Immature natural killer cell (primary cell): ENCODE results near the gene CDH13. TPM values are rescaled to one million over a fixed set of nuclear protein-coding genes. Genes with fewer than 3 reads are reported as not detected.

Experiments used
- DNase-seq, 3 donors: peaks; one replicate each; pipeline ENCODE4 v3.0.0; 2022; ENCODE audit warnings: mixed read lengths in 1 of 3
- H3K27ac Mint-ChIP-seq, 6 donors: one replicate each; pipeline ENCODE4 v1.8.0; 2020; ENCODE audit warnings: mixed read lengths in 6 of 6, mild to moderate bottlenecking in 5 of 6, inconsistent platforms in 4 of 6, moderate library complexity in 3 of 6
- H3K27me3 Mint-ChIP-seq, 3 donors: one replicate each; pipeline ENCODE4 v1.8.0; 2020 to 2021; ENCODE audit warnings: low read depth in 3 of 3, mild to moderate bottlenecking in 3 of 3, mixed read lengths in 3 of 3, moderate library complexity in 3 of 3, inconsistent platforms in 1 of 3
- H3K36me3 Mint-ChIP-seq, 3 donors: one replicate each; pipeline ENCODE4 v1.8.0; 2020; ENCODE audit warnings: mixed read lengths in 3 of 3, inconsistent platforms in 2 of 3, mild to moderate bottlenecking in 2 of 3
- H3K4me1 Mint-ChIP-seq, 2 donors: one replicate each; pipeline ENCODE4 v1.8.0; 2020; ENCODE audit warnings: inconsistent platforms in 2 of 2, mild to moderate bottlenecking in 2 of 2, mixed read lengths in 2 of 2, moderate library complexity in 1 of 2
- H3K4me3 Mint-ChIP-seq, 5 donors: one replicate each; pipeline ENCODE4 v1.8.0; 2020; ENCODE audit warnings: mild to moderate bottlenecking in 5 of 5, mixed read lengths in 5 of 5, inconsistent platforms in 3 of 5, moderate library complexity in 3 of 5
- H3K9me3 Mint-ChIP-seq, 6 donors: one replicate each; pipeline ENCODE4 v1.8.0; 2020; ENCODE audit warnings: mild to moderate bottlenecking in 6 of 6, mixed read lengths in 6 of 6, inconsistent platforms in 4 of 6, moderate library complexity in 3 of 6
- polyA plus RNA-seq, 3 donors: library from polyadenylated mRNA; unstranded; fragments of 300-500 nt; fragmentation: Illumina TruSeq; gene quantifications; one replicate each; pipeline ENCODE4 v1.2.3, GENCODE V29; 2021

Gene CDH13
- polyA plus RNA-seq, 3 donors from 2014 or later = not detected

DNA sequence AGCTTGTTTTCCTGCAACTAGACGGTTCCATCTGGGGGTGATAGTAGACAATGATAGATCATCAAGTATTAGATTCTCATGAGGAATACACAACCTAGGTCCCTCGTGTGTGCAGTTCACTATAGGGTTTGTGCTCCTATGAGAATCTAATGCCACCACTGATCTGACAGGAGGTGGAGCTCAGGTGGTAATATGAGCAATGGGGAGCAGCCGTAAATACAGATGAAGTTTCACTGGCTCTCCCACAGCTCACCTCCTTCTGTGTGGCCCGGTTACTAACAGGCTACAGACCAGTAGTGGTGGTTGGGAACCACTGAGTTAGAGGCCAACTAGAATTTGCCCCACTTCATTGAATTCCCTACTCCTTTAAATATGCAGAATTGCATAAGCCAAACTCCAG, 1033.5 kb downstream of the CDH13 start:
- Mint-ChIP-seq H3K4me3 (no peak overlapping the region), H3K36me3 (no peaks in the 10 kb centered on the region), H3K4me1 (no peaks in the 10 kb centered on the region), H3K27me3 (peaks cover 0 to 3% (median 0%) of the 10 kb centered on the region in 3 donors), H3K27ac (no peak overlapping the region), H3K9me3 (no peaks in the 10 kb centered on the region)
- DNase-seq = no peak

DNA sequence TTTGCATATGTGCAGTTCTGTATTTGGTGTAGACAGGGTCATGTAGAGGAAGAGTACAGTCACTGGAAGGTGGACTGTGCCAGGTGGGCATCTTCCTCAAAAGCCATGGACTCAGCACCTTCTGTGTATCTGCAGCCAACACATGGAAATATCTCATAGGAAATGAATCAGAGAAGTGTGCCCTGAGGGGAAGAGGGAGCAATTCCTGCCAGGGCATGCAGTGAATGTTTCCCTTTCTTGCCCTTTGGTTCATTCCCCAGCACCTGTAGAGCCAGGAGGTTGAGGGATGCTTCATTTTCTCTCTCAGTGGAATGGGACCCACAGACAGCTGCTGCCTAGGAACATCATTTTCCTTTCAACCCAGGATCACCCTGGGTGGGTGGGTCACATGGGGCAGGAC, 1034.9 kb downstream of the CDH13 start:
- H3K9me3 Mint-ChIP-seq = no peaks in the 10 kb centered on the region
- DNase-seq = no peak
- no peak overlapping the region for H3K4me3 Mint-ChIP-seq
- peaks cover 0 to 4% (median 0%) of the 10 kb centered on the region in 3 donors for H3K27me3 Mint-ChIP-seq
- no peak overlapping the region for H3K27ac Mint-ChIP-seq
- H3K4me1 Mint-ChIP-seq = no peaks in the 10 kb centered on the region
- H3K36me3 Mint-ChIP-seq = no peaks in the 10 kb centered on the region

DNA sequence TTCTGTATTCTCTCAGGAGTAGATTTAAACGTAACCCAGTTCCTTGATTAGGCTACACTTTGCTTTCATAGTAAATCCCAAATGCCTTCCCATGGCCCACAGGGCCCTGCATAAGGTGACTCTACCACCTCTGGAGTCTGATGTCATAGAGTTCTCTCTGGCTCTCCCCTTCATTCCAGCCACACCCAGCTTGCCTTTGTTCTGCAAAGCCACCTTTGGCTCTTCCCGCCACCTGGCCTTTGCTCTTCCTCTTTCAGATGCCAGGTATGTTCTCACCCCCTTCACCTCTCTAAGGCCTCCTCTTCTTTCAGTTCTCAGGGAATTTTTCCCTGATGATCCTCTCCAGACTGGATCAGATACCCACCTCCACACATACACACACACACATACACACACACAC, 1039.7 kb downstream of the CDH13 start:
- Mint-ChIP-seq H3K4me1 (no peaks in the 10 kb centered on the region), H3K27me3 (peaks cover 4 to 9% (median 7%) of the 10 kb centered on the region in 3 donors), H3K9me3 (peaks cover 0 to 3% (median 0%) of the 10 kb centered on the region in 6 donors), H3K36me3 (no peaks in the 10 kb centered on the region), H3K27ac (no peak overlapping the region), H3K4me3 (no peak overlapping the region)
- no peak for DNase-seq

DNA sequence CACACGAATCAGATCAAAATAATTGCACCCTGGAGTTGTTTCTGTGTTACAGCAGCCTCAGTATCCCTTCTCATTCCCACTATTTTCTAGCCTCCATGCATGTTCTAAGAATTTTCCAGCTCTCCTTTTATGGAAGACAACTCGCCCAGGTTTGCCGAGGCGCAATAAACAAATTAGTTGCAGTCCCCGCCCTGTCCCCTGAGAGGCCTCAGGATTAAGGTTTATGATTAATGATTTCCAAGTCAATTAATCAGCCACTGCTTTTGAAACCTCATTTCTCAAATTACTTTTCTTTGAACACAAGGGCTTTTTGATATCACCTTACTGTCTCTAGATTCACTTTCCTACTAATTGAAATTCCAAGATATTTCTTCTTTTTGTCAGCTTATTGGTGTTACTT, 1042.7 kb downstream of the CDH13 start:
- Mint-ChIP-seq H3K9me3 (peaks cover 0 to 3% (median 0%) of the 10 kb centered on the region in 6 donors), H3K4me1 (no peaks in the 10 kb centered on the region), H3K4me3 (no peak overlapping the region)

DNA sequence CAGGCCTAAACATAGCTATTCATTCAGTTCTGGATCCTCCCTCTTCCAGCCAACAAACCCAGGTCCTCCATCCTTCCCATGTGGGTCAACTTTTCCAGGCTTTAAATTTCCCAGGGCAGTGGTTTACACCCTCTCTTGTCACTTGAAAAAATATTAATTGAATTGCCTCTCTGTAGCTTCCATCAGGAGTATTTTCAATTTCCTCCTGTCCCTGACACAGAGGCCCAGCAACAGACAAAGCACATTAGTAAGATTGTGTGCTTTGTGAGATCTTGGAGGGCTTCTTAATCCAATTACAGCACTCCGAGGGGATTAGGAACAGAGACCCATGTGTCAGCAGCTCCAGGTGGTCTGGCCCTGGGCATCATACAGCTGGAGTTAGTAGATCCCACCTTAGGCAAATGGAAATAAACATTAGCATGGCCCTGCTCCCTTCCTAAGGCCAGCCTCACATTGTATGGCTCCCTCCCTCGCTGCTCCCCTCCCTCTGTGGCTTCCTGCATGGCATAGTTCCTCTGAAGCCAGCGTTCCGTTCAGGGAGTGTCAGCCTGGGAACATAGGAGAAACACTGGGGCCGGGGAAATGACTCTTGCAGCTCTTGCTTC, 1048.3 kb downstream of the CDH13 start:
- Mint-ChIP-seq H3K4me3 (no peak overlapping the region), H3K9me3 (no peaks in the 10 kb centered on the region), H3K36me3 (no peaks in the 10 kb centered on the region), H3K27ac (no peak overlapping the region), H3K27me3 (peaks cover 0 to 7% (median 6%) of the 10 kb centered on the region in 3 donors), H3K4me1 (no peaks in the 10 kb centered on the region)
- DNase-seq = no peak

More for the DNA sequence above, 1042.7 kb downstream of the CDH13 start:
- Mint-ChIP-seq H3K36me3 (no peaks in the 10 kb centered on the region), H3K27me3 (peaks cover 7% of the 10 kb centered on the region in 3 donors), H3K27ac (no peak overlapping the region)
- no peak for DNase-seq

DNA sequence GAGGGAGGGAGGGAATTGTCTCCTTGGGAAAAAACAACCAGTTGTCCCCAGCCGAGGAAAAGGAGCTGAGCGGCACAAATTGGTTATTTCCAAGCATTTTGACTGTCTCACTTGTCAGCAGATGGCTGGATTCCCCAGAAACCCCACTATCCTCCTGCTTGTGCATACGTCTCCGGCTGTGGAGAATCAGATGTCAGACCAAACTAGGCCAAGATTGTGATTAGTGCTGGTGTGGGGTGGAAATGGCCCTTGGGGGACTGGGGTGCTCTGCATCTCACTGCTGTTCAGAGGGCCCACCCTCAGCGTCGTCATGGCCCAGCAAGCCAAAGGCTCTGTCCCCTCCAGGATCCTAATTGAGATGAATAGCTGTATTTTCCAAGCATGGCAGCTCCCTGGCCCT, 1049.3 kb downstream of the CDH13 start:
- no peaks in the 10 kb centered on the region for H3K4me1 Mint-ChIP-seq
- DNase-seq = no peak
- H3K27ac Mint-ChIP-seq = no peak overlapping the region
- peaks cover 0 to 7% (median 5%) of the 10 kb centered on the region in 3 donors for H3K27me3 Mint-ChIP-seq
- no peaks in the 10 kb centered on the region for H3K36me3 Mint-ChIP-seq
- no peaks in the 10 kb centered on the region for H3K9me3 Mint-ChIP-seq
- H3K4me3 Mint-ChIP-seq = no peak overlapping the region

DNA sequence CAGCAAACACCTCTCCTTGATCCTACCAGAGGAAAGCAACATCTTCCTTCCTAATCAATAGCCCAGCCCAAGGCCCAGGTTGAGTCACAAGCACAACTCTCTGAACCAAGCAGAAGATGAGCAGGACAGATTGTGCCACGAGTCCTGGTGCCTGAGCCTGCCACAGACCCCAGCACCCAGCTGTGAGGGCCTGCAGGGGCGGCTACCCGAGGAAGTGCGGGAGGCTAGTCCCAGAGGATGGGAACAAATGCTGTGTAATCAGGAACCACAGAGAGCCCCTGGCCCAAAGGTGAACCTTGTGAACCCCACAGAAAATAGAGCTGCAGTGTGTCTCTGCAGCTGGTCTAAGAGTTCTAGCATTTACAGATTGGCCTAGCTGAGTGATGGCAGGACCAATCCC, 1054.2 kb downstream of the CDH13 start:
- Mint-ChIP-seq H3K27ac (no peak overlapping the region), H3K9me3 (peaks cover 0 to 1% (median 0%) of the 10 kb centered on the region in 6 donors), H3K27me3 (peaks cover 0 to 3% (median 3%) of the 10 kb centered on the region in 3 donors), H3K36me3 (no peaks in the 10 kb centered on the region), H3K4me1 (no peaks in the 10 kb centered on the region), H3K4me3 (no peak overlapping the region)
- no peak for DNase-seq

DNA sequence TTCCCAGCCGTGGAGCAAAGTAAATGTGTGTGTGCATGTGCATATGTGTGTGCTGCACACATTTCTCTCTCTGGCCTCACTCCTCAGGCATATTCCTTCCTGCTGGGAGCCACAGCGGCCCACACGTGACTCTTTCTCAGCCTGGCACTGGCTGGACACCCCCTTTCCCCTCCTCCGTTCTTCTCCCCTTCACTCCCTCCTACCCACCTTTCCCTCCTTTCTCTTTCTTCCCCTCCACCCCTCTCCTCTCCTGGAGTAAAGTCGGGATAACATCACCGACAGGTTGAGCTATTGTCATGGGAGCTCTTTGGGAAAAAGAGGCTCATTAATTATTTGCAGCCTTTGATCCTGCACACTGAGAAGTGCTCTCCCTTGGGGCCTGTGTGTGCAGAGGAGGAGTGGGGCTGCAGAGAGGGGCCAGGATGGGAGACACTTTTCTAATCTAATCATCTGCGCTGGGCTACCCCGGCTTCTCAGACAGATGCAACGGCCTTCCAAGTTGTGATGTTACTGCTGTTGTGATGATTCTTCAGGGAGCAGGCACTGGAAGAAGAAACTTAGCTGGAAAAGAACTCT, 1054.7 kb downstream of the CDH13 start:
- Mint-ChIP-seq H3K27ac (no peak overlapping the region), H3K4me3 (no peak overlapping the region), H3K27me3 (peaks cover 0 to 3% (median 0%) of the 10 kb centered on the region in 3 donors), H3K36me3 (no peaks in the 10 kb centered on the region), H3K4me1 (no peaks in the 10 kb centered on the region), H3K9me3 (peaks cover 0 to 1% (median 0%) of the 10 kb centered on the region in 6 donors)
- no peak for DNase-seq

DNA sequence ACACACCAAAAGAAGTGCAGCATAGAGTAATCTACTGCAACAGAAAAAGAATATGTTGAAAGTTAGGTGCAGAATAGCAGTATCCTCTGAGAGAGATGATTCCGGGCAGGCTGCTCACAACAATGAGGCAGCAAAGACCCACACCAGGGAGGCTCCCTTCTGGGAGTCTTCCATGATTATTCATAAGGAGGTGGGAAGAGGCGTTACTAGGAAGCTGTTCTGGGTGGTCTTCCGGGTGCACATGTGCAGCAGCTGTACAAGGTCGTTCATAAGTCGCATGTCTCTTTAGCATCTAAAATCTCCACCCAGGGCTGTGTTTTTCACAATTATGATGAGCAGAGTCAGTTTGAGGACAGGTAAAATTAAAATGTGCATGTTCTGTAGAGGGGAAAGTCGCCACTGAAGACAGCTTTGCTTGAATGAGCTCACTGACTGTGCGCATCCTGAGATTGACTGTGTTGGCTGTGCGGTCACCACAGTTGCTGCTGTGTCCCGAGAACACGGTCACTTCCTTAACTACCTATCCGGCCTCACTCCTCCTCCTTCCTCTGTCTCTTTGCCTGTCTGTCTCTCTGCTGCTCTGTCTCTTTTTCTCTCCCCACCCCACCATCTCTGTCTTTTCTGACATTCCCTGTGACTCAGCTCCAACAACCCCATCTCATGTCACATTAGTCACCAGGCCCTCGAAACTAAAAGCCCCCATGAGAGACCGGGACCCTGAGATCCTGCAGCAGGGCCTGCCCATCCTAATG, 1055.5 kb downstream of the CDH13 start:
- no peak for DNase-seq
- Mint-ChIP-seq H3K27me3 (peaks cover 0 to 3% (median 0%) of the 10 kb centered on the region in 3 donors), H3K4me3 (no peak overlapping the region), H3K27ac (no peak overlapping the region), H3K4me1 (no peaks in the 10 kb centered on the region), H3K9me3 (peaks cover 0 to 1% (median 0%) of the 10 kb centered on the region in 6 donors), H3K36me3 (no peaks in the 10 kb centered on the region)

DNA sequence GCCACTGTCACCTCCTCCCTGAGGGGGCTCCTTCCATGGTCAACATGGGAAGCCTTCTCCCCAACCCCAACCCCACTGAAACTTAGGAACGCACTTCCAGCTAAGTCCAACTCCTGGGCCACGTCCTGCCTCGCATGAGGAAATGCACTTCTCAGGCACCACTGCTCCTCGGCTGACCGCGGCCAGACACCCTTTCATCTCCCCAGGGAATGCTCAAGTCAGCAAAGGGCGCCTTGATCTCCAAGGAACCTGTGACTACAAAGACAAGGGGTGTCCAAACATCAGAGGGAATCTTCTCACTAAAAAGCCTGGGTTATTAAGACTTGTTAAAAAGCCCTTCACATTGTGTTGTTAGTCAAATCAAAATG, 1056.1 kb downstream of the CDH13 start:
- peaks cover 0 to 1% (median 0%) of the 10 kb centered on the region in 6 donors for H3K9me3 Mint-ChIP-seq
- H3K4me1 Mint-ChIP-seq = no peaks in the 10 kb centered on the region
- H3K36me3 Mint-ChIP-seq = no peaks in the 10 kb centered on the region
- H3K27me3 Mint-ChIP-seq = peaks cover 0 to 3% (median 1%) of the 10 kb centered on the region in 3 donors
- no peak overlapping the region for H3K4me3 Mint-ChIP-seq
- DNase-seq = no peak
- no peak overlapping the region for H3K27ac Mint-ChIP-seq

DNA sequence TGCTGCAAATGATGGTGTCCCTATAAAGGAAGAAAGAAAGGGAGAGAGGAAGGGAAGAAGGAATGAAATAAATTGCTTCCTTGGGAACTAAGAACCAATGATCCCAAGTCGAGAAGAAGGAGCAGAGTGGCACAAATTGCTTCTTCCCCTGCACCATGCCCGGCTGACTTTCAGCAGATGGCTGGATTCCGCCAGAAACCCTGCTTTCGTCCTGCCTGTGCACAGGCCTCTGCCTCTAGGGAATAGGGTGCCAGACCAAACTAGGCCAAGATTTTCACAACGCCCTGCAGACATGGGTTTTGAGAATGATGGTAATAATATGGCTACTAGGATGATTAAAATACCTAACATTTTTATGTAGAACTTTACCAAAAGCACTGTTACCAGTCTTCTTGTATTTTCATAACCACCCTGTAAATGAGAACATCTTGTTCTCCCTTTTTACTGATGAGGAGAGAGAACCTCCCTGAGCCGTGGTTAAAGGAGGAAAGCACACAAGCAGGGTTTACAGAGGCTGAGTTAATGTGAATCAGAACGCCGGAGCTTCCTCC, 1058.9 kb downstream of the CDH13 start:
- no peak overlapping the region for H3K27ac Mint-ChIP-seq
- H3K27me3 Mint-ChIP-seq = peaks cover 0 to 5% (median 2%) of the 10 kb centered on the region in 3 donors
- DNase-seq = no peak
- H3K4me1 Mint-ChIP-seq = no peaks in the 10 kb centered on the region
- no peaks in the 10 kb centered on the region for H3K36me3 Mint-ChIP-seq
- H3K9me3 Mint-ChIP-seq = peaks cover 0 to 1% (median 0%) of the 10 kb centered on the region in 6 donors
- H3K4me3 Mint-ChIP-seq = no peak overlapping the region

DNA sequence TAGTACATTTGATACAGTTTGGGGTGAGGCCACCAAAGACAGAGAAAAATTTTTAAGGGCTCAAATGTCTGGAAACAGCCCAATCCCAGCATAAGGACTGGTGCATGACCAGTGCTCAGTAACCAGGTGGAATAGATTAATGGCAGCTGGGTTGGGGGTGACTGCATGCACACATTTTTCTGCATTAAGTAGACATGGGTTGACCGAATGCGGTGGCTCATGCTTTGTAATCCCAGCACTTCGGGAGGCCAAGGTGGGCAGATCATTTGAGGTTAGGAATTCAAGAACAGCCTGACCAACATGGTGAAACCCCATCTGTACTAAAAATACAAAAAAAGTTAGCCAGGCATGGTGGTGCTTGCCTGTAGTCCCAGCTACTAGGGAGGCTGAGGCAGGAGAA, 1060.0 kb downstream of the CDH13 start:
- no peak for DNase-seq
- H3K9me3 Mint-ChIP-seq = no peaks in the 10 kb centered on the region
- H3K4me3 Mint-ChIP-seq = no peak overlapping the region
- no peaks in the 10 kb centered on the region for H3K36me3 Mint-ChIP-seq
- H3K4me1 Mint-ChIP-seq = no peaks in the 10 kb centered on the region
- H3K27ac Mint-ChIP-seq = no peak overlapping the region
- peaks cover 0 to 10% (median 2%) of the 10 kb centered on the region in 3 donors for H3K27me3 Mint-ChIP-seq

DNA sequence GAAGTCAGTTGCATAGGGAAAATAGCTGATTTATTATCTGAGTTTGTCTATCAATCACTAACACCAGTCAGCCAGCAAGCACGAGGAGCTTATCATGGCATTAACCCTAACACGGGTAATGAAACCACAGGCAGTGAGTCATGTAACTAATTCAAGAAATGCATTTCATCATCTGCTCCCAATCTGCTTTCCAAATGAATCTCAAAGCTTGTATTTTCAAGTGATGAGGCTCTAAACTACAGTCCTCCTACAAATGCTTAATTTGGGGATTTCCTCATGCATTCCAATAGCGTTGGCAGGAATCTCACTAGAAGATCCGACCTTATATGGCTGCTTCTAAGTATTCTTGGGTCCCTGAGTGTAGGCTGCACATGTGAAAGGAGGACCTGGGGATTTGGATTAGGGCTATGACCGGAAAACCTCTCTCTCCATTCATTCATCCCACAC, 1062.6 kb downstream of the CDH13 start:
- H3K4me3 Mint-ChIP-seq = no peak overlapping the region
- H3K27ac Mint-ChIP-seq = no peak overlapping the region
- H3K9me3 Mint-ChIP-seq = no peaks in the 10 kb centered on the region
- no peaks in the 10 kb centered on the region for H3K4me1 Mint-ChIP-seq
- H3K36me3 Mint-ChIP-seq = no peaks in the 10 kb centered on the region
- peaks cover 0 to 10% (median 0%) of the 10 kb centered on the region in 3 donors for H3K27me3 Mint-ChIP-seq
- DNase-seq = no peak

DNA sequence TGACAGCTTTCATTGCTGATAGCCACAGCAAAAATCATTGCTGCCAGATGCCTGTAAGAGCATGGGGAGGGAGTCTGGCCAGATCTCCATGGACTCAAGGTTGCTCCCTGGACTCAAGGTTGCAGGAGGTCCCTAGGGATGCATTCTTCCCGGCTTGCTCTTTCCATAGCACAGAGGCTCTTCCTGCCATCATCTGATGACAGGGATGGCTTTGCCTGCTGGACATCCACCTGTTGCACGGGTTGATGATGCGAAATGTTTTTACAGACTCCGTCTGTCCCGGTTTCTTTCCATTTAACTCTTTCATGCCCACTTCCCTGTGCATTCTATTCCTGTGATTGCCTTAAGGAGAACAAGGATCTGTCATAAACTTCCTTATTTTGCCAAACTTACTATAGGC, 1065.5 kb downstream of the CDH13 start:
- no peak for DNase-seq
- no peaks in the 10 kb centered on the region for H3K4me1 Mint-ChIP-seq
- no peak overlapping the region for H3K27ac Mint-ChIP-seq
- H3K36me3 Mint-ChIP-seq = no peaks in the 10 kb centered on the region
- peaks cover 0 to 4% (median 0%) of the 10 kb centered on the region in 6 donors for H3K9me3 Mint-ChIP-seq
- peaks cover 0 to 11% (median 0%) of the 10 kb centered on the region in 3 donors for H3K27me3 Mint-ChIP-seq
- H3K4me3 Mint-ChIP-seq = no peak overlapping the region
